ENCODE data around the gene CIB1.

Gene CIB1

DNA sequence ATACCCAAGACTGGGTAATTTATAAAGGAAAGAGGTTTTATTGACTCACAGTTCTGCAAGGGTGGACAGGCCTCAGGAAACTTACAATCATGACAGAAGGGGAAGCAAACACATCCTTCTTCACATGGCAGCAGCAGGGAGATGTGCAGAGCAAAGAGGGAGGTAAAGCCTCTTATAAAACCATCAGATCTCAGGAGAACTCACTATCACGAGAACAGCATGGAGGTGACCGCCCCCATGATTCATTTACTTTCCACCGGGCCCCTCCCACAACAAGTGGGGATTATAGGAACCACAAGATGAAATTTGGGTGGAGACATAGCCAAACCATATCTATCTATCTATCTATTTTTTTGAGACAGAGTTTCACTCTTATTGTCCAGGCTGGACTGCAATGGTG, 5.6 kb upstream of the CIB1 start:
- no peak for DNase-seq

DNA sequence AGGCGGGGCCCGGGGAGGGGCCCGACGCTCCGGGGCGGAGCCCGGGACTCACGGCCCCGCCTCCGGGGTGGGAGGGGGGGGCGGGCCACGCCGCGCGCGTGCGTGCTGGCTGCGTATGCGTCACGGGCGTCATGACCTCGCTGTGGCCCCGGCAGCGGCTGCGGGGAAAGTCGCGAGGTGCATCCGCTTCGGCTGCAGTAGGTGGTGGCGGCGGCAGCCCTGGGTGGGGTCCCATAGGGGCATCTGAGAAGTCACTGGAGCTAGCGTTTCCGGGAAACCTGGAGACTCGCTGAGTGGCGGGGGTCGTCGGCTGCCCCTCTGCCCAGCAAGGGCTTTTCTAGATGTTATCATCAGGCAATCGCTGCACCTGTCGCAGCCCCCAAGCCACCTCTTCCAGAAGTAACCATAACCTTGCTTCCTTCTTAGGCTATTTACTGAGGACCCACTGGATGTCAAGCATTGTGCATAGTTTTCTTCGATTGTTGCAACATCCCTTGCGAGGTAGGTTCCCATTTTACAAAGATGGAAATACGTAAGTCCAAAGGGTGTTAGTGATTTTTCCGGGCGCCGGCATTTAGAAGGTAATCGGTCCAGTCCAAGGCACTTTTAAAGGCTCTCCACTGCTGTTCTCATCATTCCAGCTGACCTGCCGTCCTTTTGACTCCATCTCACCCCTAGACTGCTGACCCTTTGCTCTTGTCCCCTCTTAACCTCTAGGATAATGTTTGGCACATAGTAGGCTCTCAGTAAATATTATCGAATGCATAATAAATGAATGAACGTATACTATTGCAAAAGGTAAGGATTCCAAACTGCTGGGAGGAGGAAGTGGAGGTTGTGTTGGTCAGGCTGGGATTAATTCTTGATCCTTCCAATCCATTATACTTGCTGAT, 601 bp upstream of the CIB1 start, which contains the start of gene GDPGP1:
TSS of gene GDPGP1 (plus strand) at position 114 of the 893 bp plus-strand sequence. CDS start 6,700 bp downstream, outside the sequence.
- no peak for DNase-seq

DNA sequence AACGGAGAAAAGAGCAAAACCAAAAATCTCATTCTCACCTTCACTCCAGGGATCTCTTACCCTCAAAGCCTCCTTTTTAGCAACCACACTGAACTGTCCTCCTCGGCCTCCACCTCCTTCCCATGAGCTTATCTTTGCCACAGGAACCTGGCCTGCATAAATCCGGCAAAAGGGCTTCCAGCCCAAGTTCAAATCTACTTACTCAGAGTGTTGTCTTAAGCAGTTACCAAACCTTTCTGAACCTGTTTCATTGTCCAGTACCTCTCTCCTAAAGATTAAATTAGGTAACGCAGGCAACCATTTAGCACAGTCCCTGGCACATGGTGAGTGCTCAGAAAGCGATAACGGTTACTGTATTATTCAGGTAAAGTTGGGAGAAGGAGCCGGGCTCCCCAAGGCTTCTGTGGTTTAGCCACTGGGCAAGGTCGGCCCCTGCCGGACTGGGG, 777 bp downstream of the CIB1 start:
- no peak for DNase-seq

DNA sequence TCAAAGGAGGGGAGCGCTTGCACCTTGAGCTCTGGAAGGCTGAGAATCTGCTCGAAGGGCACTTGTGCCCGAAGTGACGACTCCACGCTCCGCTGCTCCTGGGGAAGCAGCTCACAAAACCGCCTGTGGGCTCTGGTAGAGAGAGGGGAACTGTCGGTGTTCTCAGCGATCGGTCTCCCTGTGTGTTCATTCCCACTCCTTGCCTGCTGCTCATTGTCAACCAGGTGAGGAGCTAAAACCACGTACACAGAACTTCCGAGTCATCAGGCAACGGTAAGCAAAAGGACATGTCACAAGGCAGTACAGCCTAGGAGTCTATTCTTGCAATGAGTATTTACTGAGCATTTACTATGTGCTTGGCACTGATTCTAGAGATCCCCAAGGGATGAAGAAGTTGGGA, 1.5 kb downstream of the CIB1 start:
- no peak for DNase-seq

DNA sequence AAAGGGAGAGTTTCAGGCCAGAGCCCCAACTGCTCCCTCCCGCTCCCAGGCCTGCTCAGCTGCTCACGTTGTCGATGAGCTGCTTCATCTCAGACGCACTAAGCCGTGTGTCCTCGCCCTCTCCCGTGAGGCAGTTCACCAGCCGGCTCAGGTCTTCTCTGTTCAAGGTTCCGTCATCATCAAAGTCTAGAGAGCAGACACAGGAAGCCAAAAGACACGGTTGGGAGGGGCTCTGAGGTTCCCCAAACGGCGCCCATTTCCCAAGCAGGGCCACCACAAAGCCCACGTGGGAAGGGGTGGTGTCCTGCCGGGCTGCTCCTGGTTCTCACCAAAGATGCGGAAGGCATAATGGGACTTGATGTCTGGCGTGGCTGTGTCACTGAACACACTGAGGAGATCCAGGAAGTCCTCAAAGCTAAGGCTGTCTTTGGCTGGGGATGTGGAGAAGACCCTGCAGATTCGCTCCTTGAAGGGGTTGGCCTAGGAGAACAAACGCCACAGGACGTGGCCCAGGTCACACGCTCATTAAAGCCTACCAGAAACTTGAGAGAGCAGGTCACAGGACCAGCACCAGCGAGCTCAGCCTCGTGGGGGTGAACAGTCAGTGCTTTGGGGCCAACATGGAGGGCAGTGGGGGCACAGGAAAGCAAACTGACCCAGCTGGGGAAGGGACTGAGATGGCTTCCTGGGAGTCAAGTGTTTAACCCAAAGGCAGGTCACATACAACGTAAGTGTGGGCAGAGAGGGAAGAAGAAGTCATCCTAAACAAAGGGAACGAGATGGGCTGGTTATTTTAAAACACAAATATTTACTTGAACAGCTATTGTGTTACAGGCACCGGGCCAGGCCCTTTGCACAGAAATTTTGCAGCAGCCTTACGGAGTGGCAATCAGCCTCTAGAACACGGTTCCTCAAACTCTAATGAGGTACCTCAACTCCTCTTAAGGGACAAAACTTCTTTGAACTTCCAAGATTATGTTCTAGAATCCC, 2.4 kb downstream of the CIB1 start:
- peak; percentile 72 for DNase-seq

DNA sequence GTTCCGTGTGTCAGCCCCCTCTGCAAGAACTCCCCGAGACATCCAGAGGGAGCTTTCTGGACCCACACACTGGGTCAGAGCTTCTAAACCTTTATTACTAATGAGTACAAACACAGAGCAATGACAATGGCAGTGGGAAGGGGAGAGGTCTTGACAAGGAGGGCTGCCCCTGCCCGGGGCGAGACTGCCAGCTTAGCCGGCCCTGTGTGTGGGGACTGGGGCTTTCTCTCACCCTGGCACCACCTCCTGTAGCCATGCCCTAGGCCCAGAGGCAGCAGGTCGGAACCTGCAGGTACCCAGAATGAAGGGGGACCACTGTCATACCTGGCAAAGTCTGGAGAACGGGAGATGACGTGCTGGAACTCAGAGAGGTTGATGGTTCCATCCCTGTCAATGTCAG, 3.1 kb downstream of the CIB1 start:
- DNase-seq = no peak

DNA sequence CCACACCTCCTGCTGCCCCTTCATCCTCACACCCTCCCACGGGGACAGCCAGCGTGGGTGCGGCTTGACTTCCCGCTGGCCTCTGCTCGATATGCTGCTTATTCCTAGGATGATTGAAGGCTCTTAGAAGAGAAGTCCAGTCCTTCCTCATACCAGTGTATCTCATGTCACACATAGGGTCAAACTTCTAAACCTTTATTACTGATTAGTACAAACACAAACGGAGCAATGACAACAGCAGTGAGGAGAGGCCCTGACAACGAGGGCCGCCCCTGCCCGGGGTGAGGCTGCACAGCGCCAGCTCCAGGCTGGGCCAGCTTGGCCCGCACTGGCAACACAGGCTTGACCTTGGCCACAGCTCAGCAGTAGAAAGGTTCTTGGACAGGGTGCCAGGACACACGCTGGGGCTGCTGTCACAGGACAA, 3.7 kb downstream of the CIB1 start:
- no peak for DNase-seq

DNA sequence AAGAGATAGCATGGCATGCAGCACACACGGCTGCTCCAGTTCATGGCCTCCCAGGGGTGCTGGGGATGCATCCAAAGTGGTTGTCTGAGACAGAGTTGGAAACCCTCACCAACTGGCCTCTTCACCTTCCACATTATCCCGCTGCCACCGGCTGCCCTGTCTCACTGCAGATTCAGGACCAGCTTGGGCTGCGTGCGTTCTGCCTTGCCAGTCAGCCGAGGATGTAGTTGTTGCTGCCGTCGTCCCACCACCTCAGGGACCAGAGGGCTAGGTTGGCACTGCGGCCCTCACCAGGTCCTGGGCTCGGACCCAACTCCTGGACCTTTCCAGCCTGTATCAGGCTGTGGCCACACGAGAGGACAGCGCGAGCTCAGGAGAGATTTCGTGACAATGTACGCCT, 4.8 kb downstream of the CIB1 start:
- DNase-seq = no peak

DNA sequence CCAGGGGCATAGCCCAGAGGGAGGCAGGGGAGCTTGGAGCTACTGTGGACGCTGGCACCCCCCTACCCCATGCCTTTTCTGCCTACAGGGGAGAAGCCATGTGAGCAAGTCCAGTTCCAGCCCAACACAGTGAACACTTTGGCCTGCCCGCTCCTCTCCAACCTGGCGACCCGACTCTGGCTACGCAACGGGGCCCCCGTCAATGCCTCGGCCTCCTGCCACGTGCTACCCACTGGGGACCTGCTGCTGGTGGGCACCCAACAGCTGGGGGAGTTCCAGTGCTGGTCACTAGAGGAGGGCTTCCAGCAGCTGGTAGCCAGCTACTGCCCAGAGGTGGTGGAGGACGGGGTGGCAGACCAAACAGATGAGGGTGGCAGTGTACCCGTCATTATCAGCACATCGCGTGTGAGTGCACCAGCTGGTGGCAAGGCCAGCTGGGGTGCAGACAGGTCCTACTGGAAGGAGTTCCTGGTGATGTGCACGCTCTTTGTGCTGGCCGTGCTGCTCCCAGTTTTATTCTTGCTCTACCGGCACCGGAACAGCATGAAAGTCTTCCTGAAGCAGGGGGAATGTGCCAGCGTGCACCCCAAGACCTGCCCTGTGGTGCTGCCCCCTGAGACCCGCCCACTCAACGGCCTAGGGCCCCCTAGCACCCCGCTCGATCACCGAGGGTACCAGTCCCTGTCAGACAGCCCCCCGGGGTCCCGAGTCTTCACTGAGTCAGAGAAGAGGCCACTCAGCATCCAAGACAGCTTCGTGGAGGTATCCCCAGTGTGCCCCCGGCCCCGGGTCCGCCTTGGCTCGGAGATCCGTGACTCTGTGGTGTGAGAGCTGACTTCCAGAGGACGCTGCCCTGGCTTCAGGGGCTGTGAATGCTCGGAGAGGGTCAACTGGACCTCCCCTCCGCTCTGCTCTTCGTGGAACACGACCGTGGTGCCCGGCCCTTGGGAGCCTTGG, 5.6 kb downstream of the CIB1 start:
- no peak for DNase-seq

DNA sequence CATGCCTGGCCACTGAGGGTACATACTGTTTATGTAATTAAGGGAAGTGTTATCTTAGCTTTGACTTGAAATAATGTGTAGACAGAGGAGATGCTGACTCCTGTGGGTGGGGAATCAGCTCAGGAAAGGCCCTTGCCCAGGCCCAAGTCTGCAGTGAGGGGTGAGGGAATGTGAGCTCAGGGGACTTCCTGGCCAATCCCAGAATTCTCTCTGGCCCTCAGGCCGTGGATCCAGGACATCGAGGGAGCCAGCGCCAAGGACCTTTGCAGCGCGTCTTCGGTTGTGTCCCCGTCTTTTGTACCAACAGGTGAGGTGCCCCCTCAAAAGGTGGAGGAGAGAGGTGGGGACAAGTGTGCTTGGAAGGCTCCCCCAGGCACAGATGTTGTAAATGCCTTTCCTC, 6.4 kb downstream of the CIB1 start:
- no peak for DNase-seq

DNA sequence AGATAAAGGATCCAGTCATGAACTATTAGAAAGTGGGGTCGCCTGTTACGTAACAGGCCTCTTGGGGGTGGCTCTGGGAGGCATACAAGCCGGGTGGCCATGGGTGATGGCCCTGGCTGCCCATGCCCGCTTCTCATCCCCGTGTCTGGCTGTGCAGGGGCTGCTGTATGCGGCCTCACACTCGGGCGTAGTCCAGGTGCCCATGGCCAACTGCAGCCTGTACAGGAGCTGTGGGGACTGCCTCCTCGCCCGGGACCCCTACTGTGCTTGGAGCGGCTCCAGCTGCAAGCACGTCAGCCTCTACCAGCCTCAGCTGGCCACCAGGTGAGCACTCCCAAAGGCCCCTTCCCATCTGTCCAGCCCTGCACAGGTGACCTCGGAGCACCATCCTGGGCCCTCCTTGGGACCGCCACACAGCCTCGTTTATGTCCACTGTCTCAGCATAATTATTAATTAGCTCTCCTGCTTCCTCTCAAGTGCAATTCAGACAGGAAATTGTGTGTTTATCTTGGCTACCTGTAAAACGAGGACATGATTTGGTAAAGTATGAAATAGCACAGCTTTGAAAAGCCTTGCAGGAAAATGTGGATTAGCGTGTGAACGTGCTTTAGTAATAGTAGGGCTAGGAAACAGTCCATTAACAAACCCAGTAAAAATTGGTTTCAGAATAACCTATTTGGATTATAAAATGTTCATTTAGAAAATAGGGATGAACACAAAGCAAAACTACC, 8.1 kb downstream of the CIB1 start:
- DNase-seq = no peak

DNA sequence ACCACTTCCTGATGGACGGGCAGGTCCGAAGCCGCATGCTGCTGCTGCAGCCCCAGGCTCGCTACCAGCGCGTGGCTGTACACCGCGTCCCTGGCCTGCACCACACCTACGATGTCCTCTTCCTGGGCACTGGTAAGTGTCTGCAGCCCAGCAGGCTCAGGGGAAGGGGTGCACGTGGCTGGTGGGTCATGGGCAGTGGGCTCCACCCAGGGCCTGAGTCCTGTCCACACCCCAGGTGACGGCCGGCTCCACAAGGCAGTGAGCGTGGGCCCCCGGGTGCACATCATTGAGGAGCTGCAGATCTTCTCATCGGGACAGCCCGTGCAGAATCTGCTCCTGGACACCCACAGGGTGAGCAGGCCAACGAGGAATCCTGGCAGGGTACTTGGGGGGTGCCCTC, 8.7 kb downstream of the CIB1 start:
- no peak for DNase-seq

DNA sequence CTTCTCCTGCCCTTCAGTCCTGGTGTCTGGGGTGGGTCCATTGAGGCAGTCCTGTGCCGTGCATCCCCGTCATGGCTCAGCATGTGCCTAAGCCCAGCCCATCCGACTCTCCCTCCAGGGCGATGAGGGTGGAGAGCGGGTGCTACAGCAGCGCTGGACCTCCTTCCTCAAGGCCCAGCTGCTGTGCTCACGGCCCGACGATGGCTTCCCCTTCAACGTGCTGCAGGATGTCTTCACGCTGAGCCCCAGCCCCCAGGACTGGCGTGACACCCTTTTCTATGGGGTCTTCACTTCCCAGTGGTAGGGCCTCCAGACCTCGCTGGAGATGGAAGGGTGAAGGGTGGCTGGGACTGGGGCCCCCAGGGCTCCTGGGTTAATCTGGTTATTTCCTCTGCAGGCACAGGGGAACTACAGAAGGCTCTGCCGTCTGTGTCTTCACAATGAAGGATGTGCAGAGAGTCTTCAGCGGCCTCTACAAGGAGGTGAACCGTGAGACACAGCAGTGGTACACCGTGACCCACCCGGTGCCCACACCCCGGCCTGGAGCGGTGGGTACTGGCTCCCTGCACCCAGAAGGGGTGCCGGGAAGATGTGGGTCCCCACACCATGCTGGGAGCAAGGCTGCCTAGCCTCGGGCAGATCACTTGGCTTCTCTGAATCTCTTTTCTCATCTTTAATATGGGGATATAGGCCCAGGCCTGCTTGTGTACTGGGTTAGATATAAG, 10.1 kb downstream of the CIB1 start:
- no peak for DNase-seq

DNA sequence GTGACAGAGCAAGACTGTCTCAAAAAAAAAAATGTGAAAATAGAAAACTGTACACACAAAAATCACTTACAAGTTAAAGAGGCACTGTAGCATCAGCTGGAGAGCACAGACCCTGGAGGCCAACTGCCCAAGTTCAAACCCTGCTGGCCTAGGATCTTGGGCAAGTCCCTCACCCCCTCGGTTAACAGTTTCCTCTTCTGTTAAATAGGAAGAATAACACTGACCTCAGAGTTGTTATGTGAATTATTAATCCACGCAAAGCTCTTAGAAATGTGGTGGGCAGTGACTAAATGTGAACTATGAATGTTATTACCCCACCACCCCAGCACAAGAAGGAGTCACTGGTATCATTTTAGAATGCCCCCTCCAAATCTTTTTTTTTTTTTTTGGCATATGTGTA, 11.2 kb downstream of the CIB1 start:
- DNase-seq = no peak

DNA sequence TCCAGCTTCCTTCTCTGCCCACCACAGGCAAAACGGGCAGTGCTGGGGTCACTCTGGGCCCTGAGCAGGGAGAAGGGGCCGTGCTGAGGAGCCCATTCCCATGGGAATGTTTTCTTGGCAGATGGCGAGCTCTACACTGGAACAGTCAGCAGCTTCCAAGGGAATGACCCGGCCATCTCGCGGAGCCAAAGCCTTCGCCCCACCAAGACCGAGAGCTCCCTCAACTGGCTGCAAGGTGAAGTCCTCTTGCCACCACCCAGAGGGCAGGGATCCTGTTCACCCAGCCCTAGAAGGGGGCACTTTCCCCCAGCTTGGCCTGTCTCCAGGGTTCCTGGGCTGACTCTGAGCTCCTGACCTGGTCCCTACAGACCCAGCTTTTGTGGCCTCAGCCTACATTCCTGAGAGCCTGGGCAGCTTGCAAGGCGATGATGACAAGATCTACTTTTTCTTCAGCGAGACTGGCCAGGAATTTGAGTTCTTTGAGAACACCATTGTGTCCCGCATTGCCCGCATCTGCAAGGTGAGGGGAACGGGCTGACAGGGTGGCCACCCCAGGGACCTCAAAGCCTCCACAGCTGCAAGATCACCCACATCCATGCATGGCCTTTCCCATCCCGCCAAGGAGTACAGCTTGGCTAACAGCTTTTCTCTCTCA, 12.4 kb downstream of the CIB1 start:
- no peak for DNase-seq

DNA sequence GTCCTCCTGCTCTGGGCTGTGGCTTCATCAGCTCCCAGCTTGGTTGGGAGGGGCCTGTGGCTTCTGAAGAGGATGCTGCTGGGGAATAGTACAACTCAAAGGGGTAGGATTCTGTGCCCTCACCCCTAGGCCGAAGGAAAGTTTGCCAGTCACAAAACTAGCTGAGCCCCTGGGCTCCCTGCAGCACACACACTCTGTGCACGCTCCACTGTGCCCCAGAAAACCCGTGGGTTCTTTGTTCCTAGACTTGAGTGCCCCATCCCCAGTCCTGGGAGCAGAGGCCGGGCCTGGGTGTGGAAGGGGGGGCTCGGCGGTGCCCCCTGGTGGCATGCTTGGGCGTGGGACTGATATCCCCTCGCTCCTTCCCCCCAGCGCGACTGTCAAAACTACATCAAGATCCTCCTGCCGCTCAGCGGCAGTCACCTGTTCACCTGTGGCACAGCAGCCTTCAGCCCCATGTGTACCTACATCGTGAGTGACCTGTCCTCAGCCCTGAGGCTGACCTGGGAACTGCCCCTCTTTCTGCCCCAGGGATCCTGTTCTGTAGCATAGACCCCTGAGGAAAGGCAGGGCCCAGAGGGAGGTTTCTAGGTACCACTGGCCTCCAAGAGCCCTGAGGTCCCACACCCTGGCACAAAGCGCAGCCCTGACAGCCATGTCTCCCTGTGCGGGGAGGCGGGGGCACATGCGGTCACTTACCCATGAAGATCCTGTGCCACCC, 14.2 kb downstream of the CIB1 start:
- DNase-seq = peak; percentile 57

DNA sequence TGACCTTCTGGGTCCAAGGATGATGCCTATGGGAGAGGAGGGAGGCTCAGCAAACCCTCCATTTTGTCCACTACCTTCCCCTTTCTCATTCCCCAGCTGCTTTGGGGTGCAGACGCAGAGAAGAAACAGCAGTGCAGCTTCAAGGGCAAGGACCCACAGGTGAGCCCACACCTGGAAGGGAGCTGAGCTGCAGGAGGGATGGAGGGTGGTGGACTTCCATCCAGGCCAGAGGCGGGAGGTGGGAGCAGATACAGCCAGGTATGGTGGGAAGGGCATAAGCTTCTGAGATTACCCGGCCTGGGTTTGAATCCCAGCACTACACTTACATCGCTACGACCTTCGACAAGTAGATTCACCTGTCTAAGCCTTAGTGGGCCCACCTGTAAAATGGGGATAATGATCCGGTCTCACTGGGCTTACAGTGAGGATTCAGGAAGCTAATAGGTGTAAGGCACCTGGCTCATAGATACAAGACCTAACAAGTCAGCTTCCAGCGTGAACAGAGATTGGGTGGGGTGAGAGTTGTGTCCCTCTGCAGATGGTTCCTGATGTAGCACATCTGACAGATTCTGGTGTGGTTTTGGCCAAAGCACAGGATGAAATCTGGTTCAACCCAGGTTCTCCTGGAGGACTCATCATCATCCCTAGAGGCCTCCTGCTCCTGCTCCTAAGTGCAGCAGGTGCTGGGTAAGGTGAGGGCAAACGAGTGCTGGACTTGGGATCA, 15.9 kb downstream of the CIB1 start:
- no peak for DNase-seq

DNA sequence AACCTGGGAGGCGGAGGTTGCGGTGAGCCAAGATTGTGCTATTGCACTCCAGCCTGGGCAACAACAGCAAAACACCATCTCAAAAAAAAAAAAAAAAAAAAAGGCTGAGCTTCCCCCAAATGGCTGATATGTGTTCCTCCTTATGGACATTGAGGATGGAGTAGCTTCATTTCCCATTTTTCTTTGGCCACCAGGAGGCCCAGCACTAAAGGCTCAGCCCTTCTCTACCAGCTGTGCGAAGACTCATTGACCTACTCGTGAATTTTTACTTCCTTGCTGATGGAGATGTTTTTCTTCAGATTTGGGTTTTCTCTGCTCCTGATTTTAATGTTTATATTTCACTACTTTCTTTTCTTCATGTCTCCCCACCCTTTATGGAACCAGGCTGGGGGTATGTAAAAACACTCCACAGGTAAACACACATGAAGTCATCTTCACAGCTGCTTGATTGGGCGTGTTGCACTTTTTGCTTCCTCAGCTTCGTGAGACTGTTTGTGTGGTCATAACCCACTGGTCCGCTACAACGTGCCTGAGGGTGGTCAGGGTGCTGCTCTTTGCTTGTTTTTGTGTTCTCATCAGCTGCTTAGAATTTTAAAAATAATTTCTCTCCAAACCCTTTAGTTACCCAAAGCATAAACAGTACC, 19.1 kb downstream of the CIB1 start:
- DNase-seq = no peak

Data from activated naive CD4-positive, alpha-beta T cell treated with Interleukin-2 at 50 U/mL for 16 hours (primary cell).